ENCODE measurements around the gene ARHGAP1.

The ARHGAP1 gene

DNA sequence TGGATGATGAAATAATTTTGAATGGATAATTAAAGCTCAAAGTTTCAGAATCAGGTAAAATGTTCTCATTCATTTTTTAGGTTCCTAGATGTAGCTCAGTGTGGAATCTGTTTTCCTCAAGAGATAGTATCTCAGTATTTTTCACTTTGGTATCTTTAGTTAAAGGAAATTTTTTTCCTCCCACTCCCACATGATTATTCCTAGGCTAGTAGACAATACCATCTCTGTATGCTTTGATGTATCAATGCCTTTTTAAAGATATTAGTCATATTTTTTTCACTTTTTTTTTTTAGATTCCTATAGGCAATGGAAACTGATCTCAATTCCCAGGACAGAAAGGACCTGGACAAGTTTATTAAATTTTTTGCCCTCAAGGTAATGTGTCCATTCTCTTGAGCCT is 56.4 kb downstream of the ARHGAP1 start:
- no peaks in the 10 kb centered on the region for H3K27me3 ChIP-seq (ENCODE audit: control insufficient read depth in 1 of 2, insufficient read depth in 2 of 2, low read length in 2 of 2)
- peaks cover 29% of the 10 kb centered on the region for H3K36me3 ChIP-seq (ENCODE audit: insufficient read depth, low read length)
- no peak overlapping the region for H3K4me3 ChIP-seq (ENCODE audit: low read depth in 1 of 2, low read length in 2 of 2)
- no peak overlapping the region for H3K9ac ChIP-seq (ENCODE audit: low read length)
- no peaks in the 10 kb centered on the region for H3K4me1 ChIP-seq (ENCODE audit: insufficient read depth, low read length)
- H3K9me3 ChIP-seq (ENCODE audit: low read length), result no peaks in the 10 kb centered on the region
- H3K27ac ChIP-seq (ENCODE audit: low read depth, low read length), result no peak overlapping the region

DNA sequence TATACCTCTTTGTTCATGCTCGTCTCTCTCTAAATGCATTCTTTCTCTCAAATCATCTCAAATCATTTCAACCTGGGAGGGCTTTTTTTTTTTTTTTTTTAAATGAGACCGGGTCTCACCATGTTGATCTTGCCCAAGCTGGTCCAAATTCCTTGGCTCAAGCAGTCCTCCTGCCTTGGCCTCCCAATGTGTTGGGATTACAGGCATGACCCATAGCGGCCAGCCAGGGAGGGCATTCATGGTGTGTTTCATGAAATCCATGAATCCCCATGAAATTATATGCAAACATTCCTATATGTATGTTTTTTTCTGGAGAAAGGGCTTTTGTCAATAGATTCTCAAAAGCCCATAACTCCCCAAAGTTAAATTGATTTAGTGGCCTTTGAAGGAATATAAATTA is 56.9 kb downstream of the ARHGAP1 start:
- H3K27ac ChIP-seq (ENCODE audit: low read depth, low read length), result no peak overlapping the region
- H3K4me1 ChIP-seq (ENCODE audit: insufficient read depth, low read length), result no peaks in the 10 kb centered on the region
- H3K4me3 ChIP-seq (ENCODE audit: low read depth in 1 of 2, low read length in 2 of 2), result no peak overlapping the region
- H3K27me3 ChIP-seq (ENCODE audit: control insufficient read depth in 1 of 2, insufficient read depth in 2 of 2, low read length in 2 of 2), result no peaks in the 10 kb centered on the region
- no peaks in the 10 kb centered on the region for H3K9me3 ChIP-seq (ENCODE audit: low read length)
- no peak overlapping the region for H3K9ac ChIP-seq (ENCODE audit: low read length)
- H3K36me3 ChIP-seq (ENCODE audit: insufficient read depth, low read length), result peaks cover 29% of the 10 kb centered on the region

DNA sequence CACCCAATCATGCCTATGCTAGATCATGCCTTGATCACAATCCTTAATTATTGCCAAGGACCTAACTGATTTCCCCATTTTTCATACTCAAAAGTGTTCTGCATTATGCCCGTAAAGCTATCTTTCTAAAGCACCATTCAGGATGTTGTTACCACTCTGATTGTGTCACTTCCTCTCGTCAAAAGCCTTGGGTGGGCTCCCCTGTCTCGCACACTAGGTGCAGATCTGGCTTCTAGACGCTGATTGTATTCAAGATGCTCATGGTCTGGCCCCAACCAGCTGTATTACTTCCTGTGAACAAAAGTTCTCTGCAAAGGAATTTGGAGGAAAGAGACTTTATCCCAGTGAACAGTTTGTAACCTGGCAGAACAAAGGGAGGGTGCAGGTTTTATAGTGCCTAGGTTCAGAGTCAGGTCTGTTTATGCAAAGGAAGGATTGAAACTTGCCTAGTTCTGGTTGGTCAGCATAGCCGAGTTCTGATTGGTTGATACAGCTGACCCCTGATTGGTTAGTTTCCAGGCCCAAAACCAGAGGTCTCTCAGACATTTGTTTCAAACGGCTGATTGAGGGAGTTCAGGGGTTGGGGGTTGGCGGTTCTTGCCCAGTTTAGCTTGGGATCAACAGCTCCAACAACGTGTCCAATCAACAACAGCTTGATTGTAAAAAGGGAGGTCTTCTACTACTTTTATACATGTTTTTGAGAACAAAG is 57.6 kb downstream of the ARHGAP1 start:
- H3K4me1 ChIP-seq (ENCODE audit: insufficient read depth, low read length), result no peaks in the 10 kb centered on the region
- H3K27ac ChIP-seq (ENCODE audit: low read depth, low read length), result no peak overlapping the region
- peaks cover 25% of the 10 kb centered on the region for H3K36me3 ChIP-seq (ENCODE audit: insufficient read depth, low read length)
- no peaks in the 10 kb centered on the region for H3K9me3 ChIP-seq (ENCODE audit: low read length)
- H3K9ac ChIP-seq (ENCODE audit: low read length), result no peak overlapping the region
- H3K27me3 ChIP-seq (ENCODE audit: control insufficient read depth in 1 of 2, insufficient read depth in 2 of 2, low read length in 2 of 2), result no peaks in the 10 kb centered on the region
- no peak overlapping the region for H3K4me3 ChIP-seq (ENCODE audit: low read depth in 1 of 2, low read length in 2 of 2)

DNA sequence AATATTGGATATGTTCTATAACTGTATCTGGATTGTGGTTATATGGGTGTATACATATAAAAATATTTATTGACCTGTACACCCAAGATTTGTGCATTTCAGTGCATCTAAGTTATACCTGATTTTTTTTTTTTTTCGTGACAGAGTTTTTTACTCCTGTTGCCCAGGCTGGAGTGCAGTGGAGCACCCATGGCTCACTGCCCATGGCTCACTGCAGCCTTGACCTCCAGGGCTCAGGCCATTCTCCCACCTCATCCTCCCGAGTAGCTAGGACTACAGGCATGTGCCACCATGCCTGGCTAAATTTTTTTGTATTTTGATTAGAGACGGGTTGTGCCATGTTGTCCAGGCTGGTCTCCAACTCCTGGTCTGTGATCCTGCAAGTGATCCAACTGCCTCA is 58.8 kb downstream of the ARHGAP1 start:
- Histone ChIP-seq H3K4me1 (ENCODE audit: insufficient read depth, low read length) (no peaks in the 10 kb centered on the region), H3K9ac (ENCODE audit: low read length) (no peak overlapping the region), H3K36me3 (ENCODE audit: insufficient read depth, low read length) (peaks cover 14% of the 10 kb centered on the region), H3K27ac (ENCODE audit: low read depth, low read length) (no peak overlapping the region), H3K9me3 (ENCODE audit: low read length) (no peaks in the 10 kb centered on the region), H3K27me3 (ENCODE audit: control insufficient read depth in 1 of 2, insufficient read depth in 2 of 2, low read length in 2 of 2) (no peaks in the 10 kb centered on the region), H3K4me3 (ENCODE audit: low read depth in 1 of 2, low read length in 2 of 2) (no peak overlapping the region)

DNA sequence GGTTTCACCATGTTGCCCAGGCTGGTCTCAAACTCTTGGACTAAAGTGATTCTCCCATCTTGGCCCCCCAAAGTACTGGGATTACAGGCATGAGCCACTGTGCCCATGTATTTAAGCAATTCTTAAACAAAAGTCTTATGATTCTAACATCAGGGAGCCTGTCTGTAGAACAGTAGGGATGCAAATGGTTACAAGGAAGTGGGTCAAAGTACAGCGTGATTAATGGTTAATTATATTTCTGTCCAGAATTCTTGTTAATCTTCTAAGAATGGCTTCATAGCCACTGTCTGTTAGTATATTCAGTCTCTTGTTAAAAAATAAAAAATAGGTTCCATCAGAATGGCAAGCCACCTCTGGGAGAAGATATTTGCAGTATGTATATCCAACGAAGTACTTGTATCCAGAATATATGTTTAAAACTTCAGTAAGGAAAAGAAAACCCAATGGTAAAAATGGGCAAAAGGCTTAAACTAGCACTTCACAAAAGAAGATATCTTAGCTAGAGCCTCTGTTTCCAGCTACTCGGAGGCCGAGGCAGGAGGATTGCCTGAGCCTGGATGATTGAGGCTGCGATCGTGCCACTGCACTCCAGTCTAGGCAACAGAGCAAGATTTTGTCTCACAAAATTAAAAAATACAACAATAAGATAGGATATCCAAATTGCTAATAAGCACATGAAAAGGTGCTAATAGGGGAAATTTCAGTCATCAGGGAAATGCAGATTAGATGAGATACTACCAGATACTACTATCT is 60.2 kb downstream of the ARHGAP1 start:
- Histone ChIP-seq H3K27me3 (ENCODE audit: control insufficient read depth in 1 of 2, insufficient read depth in 2 of 2, low read length in 2 of 2) (no peaks in the 10 kb centered on the region), H3K36me3 (ENCODE audit: insufficient read depth, low read length) (no peaks in the 10 kb centered on the region), H3K27ac (ENCODE audit: low read depth, low read length) (no peak overlapping the region), H3K9me3 (ENCODE audit: low read length) (no peaks in the 10 kb centered on the region), H3K9ac (ENCODE audit: low read length) (no peak overlapping the region), H3K4me3 (ENCODE audit: low read depth in 1 of 2, low read length in 2 of 2) (no peak overlapping the region), H3K4me1 (ENCODE audit: insufficient read depth, low read length) (no peaks in the 10 kb centered on the region)

DNA sequence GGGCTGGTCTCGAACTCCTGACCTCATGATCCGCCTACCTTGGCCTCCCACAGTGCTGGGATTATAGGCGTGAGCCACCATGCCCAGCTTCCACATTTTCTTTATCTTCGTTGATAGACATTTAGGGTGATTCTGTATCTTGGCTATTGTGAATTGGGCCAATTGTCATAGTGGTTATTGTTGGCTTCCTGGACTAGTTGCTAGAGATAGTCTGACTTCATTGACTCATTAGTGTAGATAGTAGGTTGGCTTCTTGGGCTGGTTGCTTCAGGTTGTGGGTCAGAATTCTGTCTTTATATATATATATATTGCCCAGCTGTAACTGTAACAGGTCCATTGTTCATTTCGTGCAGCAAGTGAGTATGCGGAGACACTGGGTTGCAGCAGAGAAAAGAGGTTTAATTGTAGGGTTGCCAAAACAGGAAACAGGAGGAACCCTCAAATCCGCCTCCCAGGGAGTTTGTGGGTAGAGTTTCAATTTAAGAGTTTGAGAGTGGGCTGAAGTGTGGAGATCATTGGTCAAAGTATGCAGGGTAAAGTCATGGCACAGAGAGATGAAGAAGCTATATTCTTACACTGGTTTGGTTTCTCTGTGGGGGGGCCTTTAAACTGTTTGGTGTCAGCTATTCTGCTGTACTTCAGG is 61.1 kb downstream of the ARHGAP1 start:
- Histone ChIP-seq H3K36me3 (ENCODE audit: insufficient read depth, low read length) (no peaks in the 10 kb centered on the region), H3K27ac (ENCODE audit: low read depth, low read length) (no peak overlapping the region), H3K27me3 (ENCODE audit: control insufficient read depth in 1 of 2, insufficient read depth in 2 of 2, low read length in 2 of 2) (no peaks in the 10 kb centered on the region), H3K9ac (ENCODE audit: low read length) (no peak overlapping the region), H3K4me3 (ENCODE audit: low read depth in 1 of 2, low read length in 2 of 2) (no peak overlapping the region), H3K4me1 (ENCODE audit: insufficient read depth, low read length) (no peaks in the 10 kb centered on the region), H3K9me3 (ENCODE audit: low read length) (no peaks in the 10 kb centered on the region)

DNA sequence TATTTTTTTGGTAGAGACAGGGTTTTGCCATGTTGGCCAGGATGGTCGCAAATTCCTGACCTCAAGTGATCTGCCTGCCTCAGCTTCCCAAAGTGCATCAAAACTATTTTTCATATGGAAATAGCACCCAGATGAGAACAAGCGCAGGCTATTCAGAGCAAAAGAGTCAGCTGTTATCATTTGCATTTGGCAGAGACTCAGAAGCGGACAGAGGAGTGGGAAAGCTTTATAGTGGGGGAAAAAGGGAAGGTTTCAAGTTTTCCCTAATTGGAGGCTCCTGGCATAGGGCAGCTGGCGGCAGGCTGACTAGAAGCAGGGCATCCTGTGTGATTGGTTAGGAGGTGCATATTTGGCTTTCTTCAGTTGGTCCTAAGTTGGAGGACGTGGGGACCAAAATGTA is 62.9 kb downstream of the ARHGAP1 start:
- Histone ChIP-seq H3K4me1 (ENCODE audit: insufficient read depth, low read length) (no peaks in the 10 kb centered on the region), H3K4me3 (ENCODE audit: low read depth in 1 of 2, low read length in 2 of 2) (no peak overlapping the region), H3K9me3 (ENCODE audit: low read length) (no peaks in the 10 kb centered on the region), H3K9ac (ENCODE audit: low read length) (no peak overlapping the region), H3K36me3 (ENCODE audit: insufficient read depth, low read length) (no peaks in the 10 kb centered on the region), H3K27ac (ENCODE audit: low read depth, low read length) (no peak overlapping the region), H3K27me3 (ENCODE audit: control insufficient read depth in 1 of 2, insufficient read depth in 2 of 2, low read length in 2 of 2) (no peaks in the 10 kb centered on the region)

DNA sequence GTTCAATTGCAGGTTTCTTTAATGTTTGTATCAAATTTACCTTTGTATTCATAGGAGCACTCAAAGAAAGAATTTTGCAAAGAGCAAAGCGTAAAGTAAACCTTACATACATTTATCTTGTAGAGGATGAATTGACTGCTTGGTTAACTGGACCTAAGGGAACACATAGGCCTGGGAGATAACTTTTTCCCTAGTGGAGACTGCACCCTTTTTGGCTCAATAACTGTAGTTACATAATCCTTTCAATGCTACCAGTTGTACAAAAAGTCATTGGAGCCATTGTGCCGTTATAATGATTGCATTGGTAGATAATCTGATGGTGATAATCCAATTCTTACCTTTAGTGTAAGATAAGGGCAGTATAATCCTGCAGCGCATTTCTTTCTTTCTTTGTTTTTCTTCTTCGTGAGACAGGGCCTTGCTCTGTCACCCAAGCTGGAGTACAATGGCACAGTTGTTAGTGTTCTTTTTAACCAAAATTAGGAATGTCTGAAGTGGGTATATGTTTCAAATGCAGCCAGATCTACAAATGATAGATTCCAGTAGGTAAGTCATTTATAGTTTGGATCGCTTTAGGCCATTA is 64.8 kb downstream of the ARHGAP1 start:
- Histone ChIP-seq H3K27ac (ENCODE audit: low read depth, low read length) (no peak overlapping the region), H3K36me3 (ENCODE audit: insufficient read depth, low read length) (peaks cover 4% of the 10 kb centered on the region), H3K9ac (ENCODE audit: low read length) (no peak overlapping the region), H3K9me3 (ENCODE audit: low read length) (no peaks in the 10 kb centered on the region), H3K27me3 (ENCODE audit: control insufficient read depth in 1 of 2, insufficient read depth in 2 of 2, low read length in 2 of 2) (no peaks in the 10 kb centered on the region), H3K4me1 (ENCODE audit: insufficient read depth, low read length) (no peaks in the 10 kb centered on the region), H3K4me3 (ENCODE audit: low read depth in 1 of 2, low read length in 2 of 2) (no peak overlapping the region)

DNA sequence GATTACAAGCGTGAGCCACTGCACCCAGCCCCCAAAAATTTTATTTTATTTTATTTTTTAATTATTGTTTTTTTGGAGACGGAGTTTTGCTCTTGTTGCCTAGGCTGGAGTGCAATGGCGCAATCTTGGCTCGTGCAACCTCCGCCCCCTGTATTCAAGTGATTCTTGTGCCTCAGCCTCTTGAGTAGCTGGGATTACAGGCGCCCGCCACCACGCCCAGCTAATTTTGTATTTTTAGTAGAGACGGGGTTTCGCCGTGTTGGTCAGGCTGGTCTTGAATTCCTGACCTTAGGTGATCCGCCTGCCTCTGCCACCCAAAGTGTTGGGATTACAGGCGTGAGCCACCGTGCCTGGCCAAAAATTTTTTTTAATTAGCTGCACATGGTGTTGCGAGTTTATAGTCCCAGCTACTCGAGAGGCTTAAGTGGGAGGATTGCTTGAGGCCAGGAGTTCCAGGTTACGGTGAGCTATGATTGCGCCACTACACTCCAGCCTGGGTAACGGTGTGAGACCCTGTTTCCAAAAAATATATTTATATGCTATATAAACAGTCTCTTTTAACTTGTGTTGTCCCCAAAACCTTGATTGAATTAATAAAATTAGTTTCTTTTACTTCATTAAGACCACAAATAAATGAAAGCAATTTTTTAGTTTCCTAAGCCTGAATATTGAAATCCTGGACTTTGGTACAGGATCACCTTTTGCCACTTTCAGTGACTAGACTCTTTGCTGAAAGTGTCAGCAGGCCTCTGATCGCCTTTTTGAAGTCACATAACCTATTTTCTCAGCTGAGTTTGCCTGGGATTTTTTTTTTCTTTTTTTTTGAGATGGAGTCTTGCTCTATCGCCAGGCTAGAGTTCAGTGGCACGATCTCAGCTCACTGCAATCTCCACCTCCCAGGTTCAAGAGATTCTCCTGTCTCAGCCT is 66.9 kb downstream of the ARHGAP1 start:
- H3K9ac ChIP-seq (ENCODE audit: low read length), result no peak overlapping the region
- H3K36me3 ChIP-seq (ENCODE audit: insufficient read depth, low read length), result peaks cover 18% of the 10 kb centered on the region
- no peaks in the 10 kb centered on the region for H3K4me1 ChIP-seq (ENCODE audit: insufficient read depth, low read length)
- no peaks in the 10 kb centered on the region for H3K9me3 ChIP-seq (ENCODE audit: low read length)
- no peak overlapping the region for H3K4me3 ChIP-seq (ENCODE audit: low read depth in 1 of 2, low read length in 2 of 2)
- no peaks in the 10 kb centered on the region for H3K27me3 ChIP-seq (ENCODE audit: control insufficient read depth in 1 of 2, insufficient read depth in 2 of 2, low read length in 2 of 2)
- no peak overlapping the region for H3K27ac ChIP-seq (ENCODE audit: low read depth, low read length)

DNA sequence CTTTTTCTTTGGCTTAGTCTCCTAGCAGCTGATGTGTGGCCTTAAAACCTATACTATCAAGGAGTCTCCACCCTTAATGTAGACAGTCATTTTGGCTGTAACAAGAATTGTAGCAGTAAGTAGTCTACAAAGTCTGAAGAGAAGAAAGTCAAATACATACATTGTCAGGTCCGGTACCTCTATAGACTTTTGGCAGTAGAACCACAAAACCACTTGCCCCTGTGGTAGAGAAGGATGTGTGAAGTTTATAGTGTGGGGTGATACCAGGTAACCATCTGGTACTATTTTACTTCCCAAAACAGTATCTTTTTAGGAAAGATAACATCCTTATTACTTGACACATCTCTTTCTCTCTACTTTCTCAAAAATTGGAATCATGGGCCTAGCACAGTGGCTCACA is 67.9 kb downstream of the ARHGAP1 start:
- peaks cover 18% of the 10 kb centered on the region for H3K36me3 ChIP-seq (ENCODE audit: insufficient read depth, low read length)
- H3K4me3 ChIP-seq (ENCODE audit: low read depth in 1 of 2, low read length in 2 of 2), result no peak overlapping the region
- no peaks in the 10 kb centered on the region for H3K9me3 ChIP-seq (ENCODE audit: low read length)
- no peaks in the 10 kb centered on the region for H3K4me1 ChIP-seq (ENCODE audit: insufficient read depth, low read length)
- H3K27me3 ChIP-seq (ENCODE audit: control insufficient read depth in 1 of 2, insufficient read depth in 2 of 2, low read length in 2 of 2), result no peaks in the 10 kb centered on the region
- no peak overlapping the region for H3K9ac ChIP-seq (ENCODE audit: low read length)
- no peak overlapping the region for H3K27ac ChIP-seq (ENCODE audit: low read depth, low read length)

DNA sequence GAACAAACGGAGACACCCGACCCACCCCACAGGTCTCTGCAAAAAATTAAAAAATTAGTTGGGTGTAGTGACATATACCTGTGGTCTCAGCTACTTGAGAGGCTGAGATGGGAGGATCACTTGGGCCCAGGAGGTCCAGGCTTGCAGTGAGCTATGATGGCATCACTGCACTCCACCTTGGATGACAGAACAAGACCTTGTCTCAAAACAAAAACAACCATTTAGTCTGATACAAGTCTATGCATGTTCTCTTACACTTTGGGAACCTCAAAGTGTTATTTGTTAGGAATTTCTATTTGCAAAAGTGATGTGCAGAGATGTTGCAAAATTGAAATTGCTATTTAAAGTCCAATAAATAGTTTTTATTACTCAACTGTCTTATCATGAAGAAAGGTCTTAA is 68.7 kb downstream of the ARHGAP1 start:
- Histone ChIP-seq H3K27me3 (ENCODE audit: control insufficient read depth in 1 of 2, insufficient read depth in 2 of 2, low read length in 2 of 2) (no peaks in the 10 kb centered on the region), H3K4me1 (ENCODE audit: insufficient read depth, low read length) (no peaks in the 10 kb centered on the region), H3K9ac (ENCODE audit: low read length) (no peak overlapping the region), H3K27ac (ENCODE audit: low read depth, low read length) (no peak overlapping the region), H3K4me3 (ENCODE audit: low read depth in 1 of 2, low read length in 2 of 2) (no peak overlapping the region), H3K9me3 (ENCODE audit: low read length) (no peaks in the 10 kb centered on the region), H3K36me3 (ENCODE audit: insufficient read depth, low read length) (peaks cover 18% of the 10 kb centered on the region)
